Osteoblast (primary cell): ENCODE data around the gene ANKRD33B. TPM values are rescaled to one million over a fixed set of nuclear protein-coding genes. Genes with fewer than 3 reads are reported as not detected.

Experiments used
- DNase-seq: peaks from one replicate; pipeline ENCODE4 v3.0.0; 2011; ENCODE audit warnings: low spot score, mixed read lengths; ENCODE audit not compliant: insufficient read length; ENCODE audit errors: missing footprints
- H2AFZ ChIP-seq: 2 replicates; pipeline ENCODE4 v1.6.0; 2011; ENCODE audit warnings: mild to moderate bottlenecking, low read length
- H3K27ac ChIP-seq: 2 replicates; pipeline ENCODE4 v1.5.1; 2011; ENCODE audit warnings: mild to moderate bottlenecking, low read depth, low read length, moderate library complexity
- H3K27me3 ChIP-seq: 2 replicates; pipeline ENCODE4 v1.6.0; 2012; ENCODE audit warnings: mild to moderate bottlenecking, control low read depth, inconsistent platforms, low read length, moderate library complexity; ENCODE audit not compliant: insufficient read depth
- H3K36me3 ChIP-seq: 2 replicates; pipeline ENCODE4 v1.5.1; 2011; ENCODE audit warnings: mild to moderate bottlenecking, low read length, control low read depth, moderate library complexity; ENCODE audit not compliant: insufficient read depth
- H3K4me1 ChIP-seq: 2 replicates; pipeline ENCODE4 v1.5.1; 2011; ENCODE audit warnings: mild to moderate bottlenecking, low read length, control low read depth, moderate library complexity; ENCODE audit not compliant: insufficient read depth
- H3K4me2 ChIP-seq: 2 replicates; pipeline ENCODE4 v1.6.0; 2011; ENCODE audit warnings: mild to moderate bottlenecking, low read length; ENCODE audit not compliant: insufficient read depth
- H3K4me3 ChIP-seq: fragments of 200-600 bp; sonication (generic); 3 replicates; pipeline ENCODE4 v1.5.1; 2012; ENCODE audit warnings: mild to moderate bottlenecking, low read length, inconsistent platforms; ENCODE audit not compliant: insufficient read depth
- H3K79me2 ChIP-seq: 2 replicates; pipeline ENCODE4 v1.6.0; 2012; ENCODE audit warnings: mild to moderate bottlenecking, low read length, control low read depth, inconsistent platforms; ENCODE audit not compliant: insufficient read depth
- H3K9me3 ChIP-seq: 2 replicates; pipeline ENCODE4 v1.5.1; 2011; ENCODE audit warnings: low read depth, low read length, control low read depth
- H4K20me1 ChIP-seq: 2 replicates; pipeline ENCODE4 v1.6.0; 2012; ENCODE audit warnings: mild to moderate bottlenecking, low read length, control low read depth; ENCODE audit not compliant: insufficient read depth
- CTCF ChIP-seq: IDR thresholded peaks from 2 replicates; pipeline ENCODE4 v1.5.1; 2011; ENCODE audit warnings: mild to moderate bottlenecking, low read depth, low read length, moderate library complexity; ENCODE audit errors: extremely low read depth
- total RNA-seq: library from RNA; depleted of rRNA; stranded (reverse); fragments of >200 nt; gene quantifications from 2 replicates; pipeline ENCODE4 v1.2.3, GENCODE V29; 2012

The ANKRD33B gene
- total RNA-seq, 1 donor: 5.1 TPM

DNA sequence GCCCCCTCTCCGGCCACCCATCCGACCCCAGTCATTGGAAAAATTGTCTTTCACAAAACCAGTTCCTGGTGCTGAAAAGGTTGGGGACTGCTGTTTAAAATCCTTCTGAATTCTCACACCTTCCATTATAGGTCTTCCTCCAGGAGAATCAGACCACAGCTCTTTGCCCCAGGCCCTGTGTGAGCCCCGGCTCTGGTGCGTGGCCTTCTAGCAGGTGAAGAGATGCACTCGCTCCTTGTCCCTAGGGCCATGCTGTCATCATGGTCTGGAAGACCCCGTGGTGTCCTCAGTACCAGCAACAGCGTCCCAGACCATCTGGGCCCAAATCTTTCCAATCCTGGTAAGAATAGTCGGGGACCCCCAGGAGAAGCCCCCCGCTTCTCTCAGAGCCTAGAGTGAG lies 101.9 kb downstream of the ANKRD33B start:
- H3K4me2 ChIP-seq: no peak overlapping the region
- no peak overlapping the region for H3K4me3 ChIP-seq
- peaks cover 2% of the 10 kb centered on the region for H3K27me3 ChIP-seq
- H4K20me1 ChIP-seq: no peaks in the 10 kb centered on the region
- no peak for DNase-seq
- H3K4me1 ChIP-seq: no peaks in the 10 kb centered on the region
- no peaks in the 10 kb centered on the region for H3K79me2 ChIP-seq
- H3K36me3 ChIP-seq: no peaks in the 10 kb centered on the region
- no peak for TF ChIP-seq CTCF
- no peaks in the 10 kb centered on the region for H3K9me3 ChIP-seq
- no peak overlapping the region for H2AFZ ChIP-seq
- no peak overlapping the region for H3K27ac ChIP-seq

- no peak for TF ChIP-seq CTCF
- Histone ChIP-seq H4K20me1 (no peaks in the 10 kb centered on the region), H3K27ac (no peak overlapping the region), H3K36me3 (no peaks in the 10 kb centered on the region), H3K79me2 (no peaks in the 10 kb centered on the region), H3K9me3 (no peaks in the 10 kb centered on the region), H2AFZ (no peak overlapping the region), H3K4me2 (no peak overlapping the region), H3K27me3 (no peaks in the 10 kb centered on the region), H3K4me1 (no peaks in the 10 kb centered on the region), H3K4me3 (no peak overlapping the region)
- no peak for DNase-seq
These were observed 102.8 kb downstream of the ANKRD33B start for GRCh38 chr5:10666531-10667299.

DNA sequence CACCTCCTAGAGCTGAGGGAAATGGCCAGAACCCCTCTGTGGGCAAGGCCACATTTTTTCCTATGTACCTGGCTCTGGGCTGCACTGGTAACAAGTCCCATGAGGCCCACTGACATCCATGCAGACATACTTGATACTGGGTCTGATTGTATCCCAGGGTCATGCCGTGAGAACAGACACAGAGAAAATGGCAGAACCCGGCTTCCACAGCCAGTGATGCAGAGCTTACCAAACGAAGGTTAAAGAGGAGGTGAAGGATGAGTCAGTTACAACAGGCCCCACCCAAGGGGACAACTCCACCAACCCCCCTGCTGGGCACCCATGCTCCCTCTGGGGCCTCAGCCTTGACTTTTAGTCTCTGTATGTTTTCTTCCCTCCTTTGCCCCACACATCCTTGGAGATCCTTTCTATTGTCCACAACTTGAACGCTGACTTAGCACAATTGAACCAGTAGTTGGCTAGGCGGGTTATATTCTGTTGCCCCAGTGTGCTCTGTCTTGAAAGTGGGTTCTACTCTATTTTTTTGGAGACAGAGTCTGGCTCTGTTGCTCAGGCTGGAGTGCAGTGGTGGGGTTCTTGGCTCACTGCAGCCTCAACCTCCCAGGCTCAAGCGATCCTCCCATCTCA lies 103.7 kb downstream of the ANKRD33B start:
- Histone ChIP-seq H4K20me1 (no peaks in the 10 kb centered on the region), H3K27ac (no peak overlapping the region), H3K27me3 (no peaks in the 10 kb centered on the region), H3K4me1 (no peaks in the 10 kb centered on the region), H3K4me2 (no peak overlapping the region), H3K9me3 (no peaks in the 10 kb centered on the region), H3K4me3 (no peak overlapping the region), H3K36me3 (no peaks in the 10 kb centered on the region), H3K79me2 (no peaks in the 10 kb centered on the region), H2AFZ (no peak overlapping the region)
- no peak for TF ChIP-seq CTCF
- no peak for DNase-seq

- no peak overlapping the region for H3K4me3 ChIP-seq
- H3K36me3 ChIP-seq: no peaks in the 10 kb centered on the region
- no peaks in the 10 kb centered on the region for H3K27me3 ChIP-seq
- H3K4me2 ChIP-seq: no peak overlapping the region
- no peak overlapping the region for H3K27ac ChIP-seq
- no peaks in the 10 kb centered on the region for H3K9me3 ChIP-seq
- no peaks in the 10 kb centered on the region for H3K4me1 ChIP-seq
- H4K20me1 ChIP-seq: no peaks in the 10 kb centered on the region
- TF ChIP-seq CTCF: no peak
- no peak overlapping the region for H2AFZ ChIP-seq
- H3K79me2 ChIP-seq: no peaks in the 10 kb centered on the region
- no peak for DNase-seq
These were observed 104.8 kb downstream of the ANKRD33B start for GRCh38 chr5:10668697-10669096.
